ENCODE data around the gene ANKRD7.

ANKRD7 gene

DNA sequence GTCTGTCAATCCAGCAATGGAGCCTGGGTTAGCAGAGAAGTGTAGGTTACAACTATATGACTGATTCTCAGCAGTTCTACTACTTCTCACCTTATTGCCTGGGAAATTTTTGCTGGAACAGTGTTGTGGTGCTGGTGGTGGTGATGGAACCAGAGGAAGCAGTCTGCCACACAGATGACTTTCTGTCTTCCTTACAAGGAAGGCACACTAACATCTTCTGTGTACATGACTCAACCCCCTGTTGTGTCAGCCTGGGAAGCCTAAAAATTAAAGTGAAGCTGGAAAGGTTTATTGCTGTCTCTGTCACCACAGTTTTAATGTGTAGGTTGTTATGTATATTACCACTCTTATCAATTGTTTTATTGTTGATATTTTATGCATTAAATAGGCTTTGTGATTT is 40.3 kb downstream of the ANKRD7 start:
- no peak for TF ChIP-seq ZNF274 (IDR thresholded peaks at IDR 0.05; ENCODE audit: low read depth, low read length)
- H3K4me3 ChIP-seq (ENCODE audit: low read length) = no peak overlapping the region

- TF ChIP-seq ZNF274 (IDR thresholded peaks at IDR 0.05; ENCODE audit: low read depth, low read length) = no peak
Measured at GRCh38 chr7:118280319-118281012, 56.0 kb downstream of the ANKRD7 start.

GRCh38 chr7:118281196-118281595 is 56.7 kb downstream of the ANKRD7 start:
- no peak for TF ChIP-seq ZNF274 (IDR thresholded peaks at IDR 0.05; ENCODE audit: low read depth, low read length)
- no peak overlapping the region for H3K4me3 ChIP-seq (ENCODE audit: low read length)

More at GRCh38 chr7:118280319-118281012, 56.0 kb downstream of the ANKRD7 start:
- H3K4me3 ChIP-seq (ENCODE audit: low read length) = no peak overlapping the region

DNA sequence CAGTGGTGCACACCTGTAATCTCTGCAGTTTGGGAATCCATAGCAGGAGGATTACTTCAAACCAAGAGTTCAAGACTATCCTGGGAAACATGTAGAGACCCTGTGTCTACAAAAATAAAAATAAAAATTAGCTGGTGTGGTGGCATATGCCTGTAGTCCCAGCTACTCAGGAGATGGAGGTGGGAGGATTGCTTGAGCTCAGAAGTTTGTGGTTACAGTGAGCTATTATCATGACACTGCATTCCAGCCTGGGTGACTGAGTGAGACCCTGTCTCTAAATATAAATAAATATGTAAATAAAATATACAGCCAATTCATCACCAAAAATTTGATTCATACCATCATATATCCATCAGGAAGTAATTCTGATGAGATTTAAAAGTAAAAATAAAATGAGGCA is 60.9 kb downstream of the ANKRD7 start:
- TF ChIP-seq ZNF274 (IDR thresholded peaks at IDR 0.05; ENCODE audit: low read depth, low read length) = no peak
- no peak overlapping the region for H3K4me3 ChIP-seq (ENCODE audit: low read length)

- TF ChIP-seq ZNF274 (IDR thresholded peaks at IDR 0.05; ENCODE audit: low read depth, low read length) = no peak
- H3K4me3 ChIP-seq (ENCODE audit: low read length) = no peak overlapping the region
Measured at GRCh38 chr7:118286131-118286530, 61.6 kb downstream of the ANKRD7 start.

GRCh38 chr7:118288098-118288497 is 63.6 kb downstream of the ANKRD7 start:
- TF ChIP-seq ZNF274 (IDR thresholded peaks at IDR 0.05; ENCODE audit: low read depth, low read length) = no peak

DNA sequence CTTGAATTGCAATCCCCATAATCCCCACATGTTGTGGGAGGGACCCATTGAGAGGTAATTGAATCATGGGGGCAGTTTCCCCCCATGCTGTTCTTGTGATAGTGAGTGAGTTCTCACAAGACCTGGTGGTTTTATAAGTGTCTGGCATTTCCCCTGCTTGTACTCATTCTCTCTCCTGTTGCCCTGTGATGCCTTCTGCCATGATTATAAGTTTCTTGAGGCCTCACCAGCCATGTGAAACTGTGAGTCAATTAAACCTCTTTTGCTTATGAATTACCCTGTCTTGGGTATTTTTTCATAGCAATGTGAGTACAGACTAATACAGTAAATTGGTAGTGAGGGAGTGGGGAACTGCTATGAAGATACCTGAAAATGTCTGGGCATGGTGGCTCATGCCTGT is 65.0 kb downstream of the ANKRD7 start:
- no peak for TF ChIP-seq ZNF274 (IDR thresholded peaks at IDR 0.05; ENCODE audit: low read depth, low read length)
- no peak overlapping the region for H3K4me3 ChIP-seq (ENCODE audit: low read length)

More at GRCh38 chr7:118288098-118288497, 63.6 kb downstream of the ANKRD7 start:
- H3K4me3 ChIP-seq (ENCODE audit: low read length) = no peak overlapping the region

Data from GM08714 (cell line).